Ramos (cell line): ENCODE results near the gene ACER3.
"Not testable (repeated sequence)": the region's sequence is repeated elsewhere in the genome, so short reads cannot be mapped to it uniquely, and the experiment has no call there.

Source experiments
- in situ Hi-C: fragments of 300-500 bp; cut with MboI; formaldehyde crosslinking; loops from one replicate; pipeline ENCODE4 v1.14.3; 2022; ENCODE audit warnings: low sequenced_read_pairs; ENCODE audit not compliant: unreplicated experiment

Gene ACER3

DNA sequence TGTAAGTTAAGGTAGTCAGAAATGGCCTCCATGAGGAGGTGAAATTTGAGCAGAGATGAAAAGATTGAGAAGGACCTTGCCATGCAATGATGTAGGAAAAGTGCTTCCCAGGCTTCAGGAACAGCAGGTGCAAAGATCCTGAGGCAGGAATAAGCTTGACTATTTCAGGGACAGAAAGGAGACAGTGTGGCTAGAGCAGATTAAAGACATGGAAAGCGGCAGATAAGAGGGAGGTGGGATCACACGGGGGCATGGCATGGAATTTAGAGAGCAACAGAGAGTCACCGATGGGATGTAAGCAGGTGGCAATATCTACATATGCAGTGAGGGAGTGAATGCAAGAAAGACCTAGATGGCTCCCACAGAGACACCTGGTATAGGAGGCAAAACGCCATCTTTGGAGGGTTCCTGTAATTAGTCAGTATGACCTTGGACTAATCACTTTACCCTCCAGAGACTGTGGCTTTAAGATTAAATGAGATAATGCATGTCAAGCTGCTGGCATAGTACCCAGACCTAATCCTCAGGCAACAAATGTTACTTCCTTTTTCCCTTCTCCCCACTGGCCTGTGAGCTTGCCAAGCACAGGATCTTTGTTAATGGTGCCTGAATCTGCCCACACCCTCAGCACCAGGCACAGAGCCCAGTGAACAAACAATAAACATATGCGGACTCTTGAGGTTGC is 24.6 kb upstream of the ACER3 start:
- in situ Hi-C loops = no loop called here

DNA sequence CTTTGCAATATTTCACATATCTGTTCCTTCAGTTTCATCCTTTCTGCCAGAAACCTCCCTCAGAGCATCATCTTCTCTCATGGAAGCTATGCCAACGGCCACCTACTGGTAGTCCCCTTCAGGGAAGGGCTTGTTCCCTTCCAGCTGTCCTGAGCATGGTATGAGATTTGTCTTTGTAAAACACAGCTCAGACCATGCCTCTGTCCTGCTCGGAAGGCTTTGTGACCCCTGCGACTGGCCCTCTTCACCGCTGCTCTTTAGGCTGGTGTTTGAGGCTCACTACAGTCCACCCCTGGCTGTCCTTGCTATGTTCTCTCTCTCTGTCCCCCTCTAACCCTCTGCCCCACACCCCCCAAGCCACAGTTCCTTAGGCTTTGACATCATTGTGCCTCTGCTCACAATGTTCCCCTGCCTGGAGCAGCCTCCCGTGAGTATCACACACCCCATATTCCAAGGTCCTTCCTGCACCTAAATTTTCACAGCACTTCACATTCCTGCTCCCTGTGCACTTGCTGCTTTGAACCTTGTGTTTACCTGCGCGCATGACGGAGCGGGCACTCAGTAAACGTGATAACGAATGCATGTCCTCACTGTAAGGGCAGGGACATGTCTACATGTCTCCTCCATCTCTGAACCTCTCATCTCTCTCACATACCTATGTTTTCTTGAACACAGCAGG is 24.0 kb upstream of the ACER3 start:
- in situ Hi-C loops = no loop called here

DNA sequence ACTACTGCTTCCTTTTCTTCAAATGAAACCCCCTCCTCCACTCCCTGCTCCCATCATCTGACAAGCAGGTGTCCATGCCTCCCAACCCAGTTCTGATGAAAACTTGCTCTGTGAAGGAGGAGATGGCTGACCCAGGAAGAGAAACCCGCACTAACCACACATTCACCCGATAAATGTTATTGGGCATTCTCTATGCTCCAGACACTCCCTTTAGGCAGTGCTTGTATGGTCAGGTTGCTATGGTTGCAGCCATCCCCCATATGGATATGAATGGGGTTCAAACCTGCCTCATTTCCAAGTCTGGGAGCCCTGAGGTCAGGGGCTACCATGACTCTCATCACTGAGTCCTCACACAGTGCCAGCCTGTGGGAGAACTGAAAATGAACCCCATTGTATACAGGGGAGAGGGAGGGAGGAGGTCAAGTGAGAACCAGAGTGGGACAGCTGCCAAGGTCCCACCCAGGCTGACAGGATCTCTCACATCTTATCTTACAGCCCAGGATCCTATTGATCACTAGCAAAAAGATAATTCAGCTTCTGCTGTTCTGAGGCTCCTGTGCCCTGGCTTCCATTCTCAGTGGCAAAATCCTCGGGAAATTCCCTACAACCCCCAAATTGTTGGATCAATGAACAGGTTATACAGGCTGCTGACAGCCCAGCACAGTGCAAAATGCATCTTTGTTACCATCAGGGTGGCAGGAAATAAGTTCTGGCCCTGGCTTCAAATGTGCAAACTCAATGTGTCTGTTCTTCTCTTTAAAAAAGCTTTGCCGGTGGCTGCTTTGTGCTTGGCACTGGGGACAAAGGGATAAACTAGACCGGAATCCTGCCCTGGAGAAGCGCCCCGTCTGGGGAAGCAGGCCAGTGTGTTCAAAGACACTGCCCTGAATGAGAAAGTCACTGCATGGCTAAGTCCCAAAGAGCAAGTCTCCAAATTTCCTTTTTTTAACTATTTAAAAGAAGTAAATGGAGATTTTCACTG is 22.7 kb upstream of the ACER3 start:
- in situ Hi-C loops = no loop called here

DNA sequence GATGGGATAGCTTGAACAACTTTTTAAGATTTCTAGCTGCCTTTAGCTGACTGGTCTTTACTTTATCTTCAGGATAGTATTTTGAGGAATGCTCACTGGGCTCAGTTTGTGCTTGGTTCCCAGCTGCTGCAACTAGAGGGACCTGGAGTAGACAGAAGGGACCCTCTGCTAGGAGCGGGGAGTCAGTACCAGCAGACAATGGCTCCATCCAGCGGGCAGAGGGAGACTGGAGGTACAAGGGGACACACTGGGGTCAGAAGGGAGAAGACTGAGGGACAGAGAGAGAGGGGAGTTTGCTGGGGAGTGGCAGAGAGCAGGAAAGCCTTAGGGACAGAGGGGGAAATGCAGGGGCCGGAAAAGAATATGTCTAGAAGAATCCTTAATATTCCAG is 22.0 kb upstream of the ACER3 start:
- in situ Hi-C loops = no loop called here

DNA sequence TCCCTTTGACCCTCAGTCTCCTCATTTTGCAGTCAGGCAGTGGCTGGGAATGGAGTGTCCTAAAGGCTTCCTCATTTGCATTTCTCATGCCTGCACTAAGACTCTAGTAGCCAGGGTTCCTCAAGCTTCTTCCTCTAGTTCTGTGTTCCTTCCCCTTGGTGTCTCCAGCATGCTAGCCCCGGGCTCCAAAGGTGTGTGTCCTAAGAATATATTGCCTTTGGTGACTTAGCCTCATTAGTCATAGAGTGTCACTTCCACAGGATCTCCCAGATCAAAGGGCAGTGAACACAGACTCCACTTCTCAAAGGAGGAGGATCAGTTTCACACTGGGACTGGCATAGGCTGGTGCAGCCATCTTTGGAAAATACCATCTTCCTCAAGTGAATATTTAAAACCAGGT is 21.4 kb upstream of the ACER3 start:
- in situ Hi-C loops = no loop called here

DNA sequence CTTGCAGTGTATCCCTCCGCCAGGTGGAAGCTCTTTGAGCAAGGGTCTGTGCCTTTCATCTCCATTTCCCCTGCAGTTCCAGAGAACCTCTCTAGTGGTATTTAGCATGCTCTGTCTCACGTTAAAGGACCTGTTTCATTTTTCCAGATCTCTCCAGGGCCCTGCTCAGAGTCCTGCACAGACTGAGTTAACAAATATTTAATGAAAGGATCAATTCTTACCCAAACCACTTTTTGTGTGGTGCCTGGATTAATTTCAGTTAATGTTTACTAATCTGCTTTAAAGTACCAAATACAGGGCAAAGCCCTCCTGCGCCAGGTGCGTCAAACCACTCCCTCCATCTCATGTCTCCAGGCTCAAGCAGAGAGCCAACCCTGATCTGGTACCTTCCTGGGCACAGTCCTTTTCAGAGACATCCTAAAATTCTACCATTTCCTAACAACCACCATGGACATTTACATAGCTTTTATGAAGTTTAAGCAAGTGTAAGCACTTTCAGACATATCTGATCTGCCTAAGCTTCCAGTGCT is 18.7 kb upstream of the ACER3 start:
- in situ Hi-C loops = no loop called here

DNA sequence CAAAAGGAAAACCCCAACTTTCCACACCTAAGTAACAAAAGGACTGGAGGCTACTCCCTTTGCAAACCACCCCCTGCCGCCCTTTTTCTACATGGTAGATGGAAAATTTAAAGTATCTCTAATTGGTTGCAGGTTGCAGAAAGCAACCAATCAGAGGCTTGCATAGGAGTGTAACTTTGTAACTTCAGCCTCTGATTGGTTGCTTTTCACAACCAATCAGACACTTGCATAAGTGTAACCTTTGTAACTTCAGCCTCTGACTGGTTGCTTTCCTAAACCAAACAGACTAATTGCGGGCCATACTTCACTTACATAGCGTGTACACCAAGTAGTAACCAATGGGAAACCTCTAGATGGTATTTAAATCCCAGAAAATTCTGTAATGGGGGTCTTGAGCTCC is 16.8 kb upstream of the ACER3 start:
- in situ Hi-C loops = no loop called here

DNA sequence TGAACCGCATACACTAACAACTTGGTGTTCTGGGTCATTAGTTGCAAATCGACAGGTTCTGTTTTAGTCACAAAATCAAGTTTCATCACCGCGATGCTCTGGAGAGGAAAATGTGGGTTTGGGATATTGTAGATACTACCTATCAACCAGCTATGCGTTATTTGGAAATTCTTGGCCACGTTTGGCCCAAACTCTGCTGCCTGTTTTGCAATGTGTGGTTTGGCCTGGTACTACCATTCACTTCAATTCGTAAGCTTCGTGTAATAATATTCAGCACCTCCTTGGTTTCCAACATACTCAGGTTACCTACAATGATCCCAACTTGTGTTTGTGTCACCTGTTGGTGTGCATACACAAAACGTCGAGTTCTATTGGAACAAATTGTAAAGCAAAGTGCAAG is 16.2 kb upstream of the ACER3 start:
- in situ Hi-C loops = no loop called here

DNA sequence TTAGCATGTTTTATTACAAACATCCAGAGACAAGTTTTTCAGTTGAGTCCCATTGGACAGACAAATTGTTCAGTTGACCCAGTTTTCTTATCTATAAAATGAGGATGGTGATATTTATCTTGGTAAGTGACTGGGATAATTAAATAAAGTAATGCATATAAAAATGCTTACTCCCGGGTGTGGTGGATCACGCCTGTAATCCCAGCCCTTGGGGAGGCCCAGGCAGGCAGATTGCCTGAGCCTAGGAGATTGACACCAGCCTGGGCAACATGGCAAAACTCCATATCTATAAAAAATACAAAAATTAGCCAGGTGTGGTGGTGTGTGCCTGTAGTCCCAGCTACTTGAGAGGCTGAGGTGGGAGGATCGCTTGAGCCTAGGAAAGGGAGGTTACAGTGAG is 15.6 kb upstream of the ACER3 start:
- in situ Hi-C loops = no loop called here

DNA sequence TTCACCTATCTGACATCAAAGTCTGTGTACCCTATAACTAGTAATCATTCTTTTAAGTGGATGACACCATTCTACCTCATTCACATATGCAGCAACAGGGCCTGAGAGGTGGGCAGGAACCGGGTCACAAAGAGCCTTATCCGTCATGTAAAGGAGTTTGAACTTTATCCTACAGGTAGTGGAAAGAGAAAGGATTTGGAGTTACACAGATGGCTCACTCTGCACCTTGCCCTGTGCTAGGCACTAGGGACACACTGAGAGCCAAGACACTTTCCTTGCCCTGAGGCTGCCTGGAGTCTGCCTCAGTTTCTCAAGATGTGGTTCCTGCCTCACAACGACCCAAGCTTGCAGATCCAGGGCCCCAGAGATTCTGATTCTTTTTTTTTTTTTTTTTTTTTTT is 14.3 kb upstream of the ACER3 start:
- in situ Hi-C loops = no loop called here

DNA sequence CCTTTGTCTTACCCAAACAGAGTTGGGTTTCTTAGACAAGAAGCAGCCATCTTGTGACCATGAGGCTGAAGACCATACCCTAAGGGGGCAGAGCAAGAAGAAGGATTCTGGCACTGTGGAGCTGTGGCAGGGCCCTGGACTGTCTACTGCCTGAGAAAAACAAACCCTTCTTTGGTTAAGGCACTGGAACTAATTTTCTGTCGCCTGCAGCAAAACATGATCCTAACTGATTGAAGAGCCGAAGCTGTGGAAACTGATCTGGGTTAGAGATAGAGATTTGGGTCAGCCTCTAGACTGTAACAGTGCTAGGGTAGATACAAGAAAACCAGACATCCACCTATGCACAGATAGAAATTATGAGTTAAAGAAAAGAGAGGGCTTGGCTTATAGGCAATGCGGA is 11.3 kb upstream of the ACER3 start:
- in situ Hi-C loops = no loop called here

DNA sequence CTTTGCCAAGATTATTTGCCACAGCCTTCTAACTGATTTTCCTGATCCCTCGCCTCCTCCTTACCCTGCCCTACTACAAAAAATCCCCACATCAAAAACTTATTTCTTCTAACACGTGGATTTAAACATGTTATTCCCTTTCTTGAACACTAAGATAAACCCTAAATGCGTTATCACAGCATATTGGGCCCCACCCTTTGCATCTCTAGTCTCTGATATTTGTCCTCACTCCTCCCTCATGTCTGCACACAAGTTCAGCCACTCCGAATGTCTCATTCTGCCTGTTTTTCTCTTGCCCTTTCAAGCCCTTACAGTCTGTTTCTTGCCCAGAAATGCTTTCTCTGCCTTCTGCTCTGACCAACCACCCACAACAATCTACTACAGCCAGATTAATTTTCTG is 10.6 kb upstream of the ACER3 start:
- in situ Hi-C loops = no loop called here

DNA sequence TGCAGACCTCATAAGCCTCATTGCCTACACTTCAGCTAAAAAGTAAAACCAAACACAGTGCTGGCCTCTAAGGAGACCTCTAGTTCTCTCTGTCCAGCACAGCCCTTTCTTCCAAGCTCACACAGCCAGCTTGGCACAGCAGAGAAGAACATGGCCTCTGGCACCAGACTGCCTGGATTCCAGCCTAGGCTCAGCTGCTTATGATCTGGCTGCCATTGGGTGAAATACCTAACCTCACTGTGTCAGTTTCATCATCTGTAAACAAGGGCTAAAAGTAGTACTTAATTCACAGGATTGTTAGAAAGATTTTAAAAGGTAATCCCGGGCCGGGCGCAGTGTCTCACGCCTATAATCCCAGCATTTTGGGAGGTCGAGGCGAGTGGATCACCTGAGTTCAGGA is 9.9 kb upstream of the ACER3 start:
- in situ Hi-C loops = no loop called here

DNA sequence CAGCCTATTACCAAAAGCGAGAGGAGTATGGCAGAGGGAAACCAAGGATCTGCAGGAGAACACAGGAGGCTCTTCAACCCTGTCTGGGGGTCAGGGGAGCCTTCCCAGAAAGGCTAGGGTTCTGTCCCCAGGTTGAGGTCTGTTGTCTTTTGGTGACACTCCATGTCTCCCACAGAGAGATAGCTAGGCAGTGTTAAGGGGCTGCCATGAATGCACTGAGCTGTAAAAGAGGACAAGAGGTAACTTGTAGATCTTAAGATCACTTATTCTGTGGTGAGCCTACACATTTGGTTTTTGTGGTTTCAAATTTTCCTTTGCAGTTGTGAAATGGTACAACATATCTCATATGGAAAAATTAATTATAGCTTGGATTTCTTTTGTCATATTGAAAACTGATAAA is 6.0 kb upstream of the ACER3 start:
- in situ Hi-C loops = no loop called here

DNA sequence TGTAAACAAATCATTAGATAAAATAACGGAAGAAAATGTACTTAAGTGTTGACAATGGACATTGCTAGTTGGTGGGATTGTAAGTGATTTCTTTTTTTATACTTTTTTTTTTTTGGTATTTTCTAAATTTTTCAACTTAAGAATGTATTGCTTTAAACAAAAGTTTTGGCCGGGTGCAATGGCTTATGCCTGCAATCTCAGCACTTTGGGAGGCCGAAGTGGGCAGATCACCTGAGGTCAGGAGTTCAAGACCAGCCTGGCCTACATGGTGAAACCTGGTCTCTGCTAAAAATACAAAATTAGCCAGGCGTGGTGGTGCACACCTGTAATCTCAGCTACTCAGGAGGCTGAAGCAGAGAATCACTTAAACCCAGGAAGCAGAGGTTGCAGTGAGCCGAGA is 5.0 kb upstream of the ACER3 start:
- in situ Hi-C loops = not testable (repeated sequence)

DNA sequence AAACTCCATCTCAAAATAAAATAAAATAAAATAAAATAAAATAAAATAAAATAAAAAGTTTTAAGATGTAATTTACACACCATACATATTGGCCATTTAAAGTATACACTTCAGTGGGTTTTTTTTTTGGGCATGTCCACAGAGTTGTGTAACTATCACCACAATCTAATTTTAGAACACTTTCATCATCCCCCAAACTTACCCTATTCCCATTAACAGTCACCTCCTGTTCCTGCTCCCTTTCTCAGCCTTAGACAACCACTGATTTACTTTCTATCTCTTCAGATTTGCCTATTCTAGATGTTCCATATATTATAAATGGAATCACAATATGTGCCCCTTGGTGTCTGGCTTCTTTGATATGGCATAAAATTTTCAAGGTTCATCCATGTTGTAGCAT is 4.6 kb upstream of the ACER3 start:
- in situ Hi-C loops = no loop called here

DNA sequence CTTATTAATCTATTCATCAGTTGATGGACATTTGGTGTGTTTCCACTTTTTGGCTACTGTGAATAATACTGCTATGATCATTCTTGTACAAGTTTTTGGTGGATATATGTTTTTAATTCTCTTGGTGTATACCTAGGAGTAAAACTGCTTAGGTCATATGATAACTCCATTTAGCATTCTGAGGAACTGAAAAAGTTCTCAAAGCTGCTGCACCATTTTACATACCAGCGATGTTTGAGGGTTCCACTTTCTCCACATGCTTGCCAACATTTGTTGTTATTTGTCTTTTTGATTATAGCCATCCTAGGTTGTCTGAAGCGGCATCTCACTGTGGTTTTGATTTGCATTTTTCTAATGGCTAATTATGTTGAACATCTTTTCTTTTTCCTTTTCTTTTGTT is 4.1 kb upstream of the ACER3 start:
- in situ Hi-C loops = no loop called here

DNA sequence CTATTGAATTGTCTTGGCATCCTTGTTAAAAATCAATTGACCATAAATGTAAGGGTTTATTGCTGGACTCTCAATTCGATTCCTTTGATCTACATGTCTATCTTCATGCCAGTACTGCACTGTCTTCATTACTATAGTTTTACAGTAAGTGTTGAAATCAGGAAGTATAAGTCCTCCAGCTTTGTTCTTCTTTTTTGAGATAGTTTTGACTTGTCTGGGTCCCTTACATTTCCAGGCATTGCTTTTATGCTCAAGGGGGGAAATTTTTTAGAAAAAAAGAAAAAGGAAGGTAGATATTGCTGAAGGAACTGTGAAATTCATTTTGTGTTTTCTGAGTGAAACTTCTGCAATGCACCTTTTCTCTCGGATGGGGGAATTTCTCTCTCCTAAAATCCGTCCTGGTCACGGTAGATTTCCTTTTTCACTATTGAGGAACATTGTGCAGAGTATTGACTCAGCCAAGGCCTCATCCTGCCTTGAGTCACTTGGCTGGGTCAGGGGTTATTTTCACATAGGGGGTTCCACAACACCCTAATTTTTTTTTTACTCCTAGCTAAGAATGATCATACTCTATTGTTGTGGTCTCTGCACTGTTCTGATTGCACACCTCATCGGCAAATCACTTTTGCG is 2.8 kb upstream of the ACER3 start:
- in situ Hi-C loops = no loop called here

DNA sequence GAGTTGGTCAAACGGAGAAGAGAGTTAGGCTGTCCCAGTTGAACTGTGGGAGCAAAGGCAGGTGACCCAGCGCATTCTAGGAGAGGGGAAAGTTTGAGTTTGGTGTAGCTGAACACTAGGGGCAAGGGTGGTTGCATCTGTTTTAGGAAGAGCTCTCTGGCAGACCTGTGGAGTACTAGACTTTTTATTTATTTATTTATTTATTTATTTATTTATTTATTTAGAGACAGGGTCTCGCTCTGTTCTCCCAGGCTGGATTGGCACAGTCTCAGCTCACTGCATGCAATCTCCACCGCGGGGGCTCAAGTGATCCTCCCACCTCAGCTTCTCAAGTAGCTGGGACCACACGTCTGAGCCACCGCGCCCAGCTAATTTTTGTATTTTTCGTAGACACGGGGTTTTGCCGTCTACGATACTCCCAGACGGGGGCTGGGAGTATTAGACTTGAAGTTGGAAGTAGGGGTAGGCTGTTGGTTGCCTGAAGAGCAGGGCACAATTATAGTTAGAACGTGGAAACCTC is 950 bp upstream of the ACER3 start:
- in situ Hi-C loops = no loop called here

DNA sequence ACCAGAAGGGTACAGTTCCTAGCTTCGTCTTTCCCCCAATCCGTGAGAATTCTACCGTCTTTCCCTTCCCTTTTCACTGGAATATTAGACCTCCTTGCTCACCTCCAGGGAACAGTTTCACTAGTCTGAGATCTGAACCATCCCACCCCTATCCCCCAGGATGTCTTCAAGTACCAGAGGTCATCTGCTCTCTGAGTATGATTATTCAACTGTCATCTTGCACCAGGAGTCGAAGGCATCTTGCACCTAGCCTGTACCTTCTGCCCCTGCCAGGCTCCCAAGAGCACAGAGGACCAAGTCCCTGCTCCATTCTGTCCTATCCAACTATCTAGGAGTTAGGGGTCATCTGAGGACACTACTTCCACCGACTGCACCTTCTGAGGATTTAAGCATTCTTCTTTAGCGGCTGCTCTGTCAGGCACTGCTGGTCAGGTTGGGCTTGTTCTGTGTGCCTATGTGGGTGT is 804 bp downstream of the ACER3 start:
- in situ Hi-C loops = no loop called here
